HFFc6 (cell line): ENCODE data around the gene TMEM106A. TPM values are rescaled to one million over a fixed set of nuclear protein-coding genes. Genes with fewer than 3 reads are reported as not detected.
"Not testable (repeated sequence)": the region's sequence is repeated elsewhere in the genome, so short reads cannot be mapped to it uniquely, and the experiment has no call there.

Experiments used
- DNase-seq: peaks from one replicate; pipeline ENCODE4 v3.0.0-alpha.2; 2018
- H3K27ac Mint-ChIP-seq: 2 replicates; pipeline ENCODE4 v1.8.0; 2020; ENCODE audit warnings: mild to moderate bottlenecking, mixed read lengths
- H3K27me3 Mint-ChIP-seq: 2 replicates; pipeline ENCODE4 v1.8.0; 2021; ENCODE audit warnings: mild to moderate bottlenecking, moderate library complexity, mixed read lengths; ENCODE audit not compliant: insufficient read depth
- H3K36me3 Mint-ChIP-seq: 2 replicates; pipeline ENCODE4 v1.8.0; 2021; ENCODE audit warnings: low read depth, mixed read lengths
- H3K4me1 Mint-ChIP-seq: 2 replicates; pipeline ENCODE4 v1.8.0; 2020; ENCODE audit warnings: low read depth, mixed read lengths
- H3K4me3 Mint-ChIP-seq: 2 replicates; pipeline ENCODE4 v1.8.0; 2020; ENCODE audit warnings: mild to moderate bottlenecking, moderate library complexity, mixed read lengths
- H3K9me3 Mint-ChIP-seq: 2 replicates; pipeline ENCODE4 v1.8.0; 2020; ENCODE audit warnings: mild to moderate bottlenecking, mixed read lengths
- CTCF ChIP-seq: fragments of 200-600 bp; sonication (generic); IDR thresholded peaks from 2 replicates; pipeline ENCODE4 v1.5.0; 2021; ENCODE audit warnings: antibody characterized with exemption, mild to moderate bottlenecking
- total RNA-seq, 6 experiments: library from RNA; stranded (reverse); fragmentation: NEBNext Ultra II Directional; extraction: Animal tissue kit (Norgen Biotek cat#: 25700); gene quantifications; 2 replicates in 1 of 6; 3 replicates in 5 of 6; pipeline ENCODE4 v1.2.3, GENCODE V29; 2021

Gene TMEM106A
- total RNA-seq, 6 experiments from 2014 or later: 12.0 to 17.5 (median 15.5) TPM

GRCh38 chr17:43193251-43193650 is 18.4 kb upstream of the TMEM106A start:
- no peak for DNase-seq
- H3K36me3 Mint-ChIP-seq: peaks cover 45% of the 10 kb centered on the region
- H3K4me1 Mint-ChIP-seq: no peaks in the 10 kb centered on the region
- no peaks in the 10 kb centered on the region for H3K9me3 Mint-ChIP-seq
- H3K27me3 Mint-ChIP-seq: peaks cover 2% of the 10 kb centered on the region; the same call in 1 of the 2 replicates
- no peak overlapping the region for H3K27ac Mint-ChIP-seq
- no peak for TF ChIP-seq CTCF
- no peak overlapping the region for H3K4me3 Mint-ChIP-seq

- H3K27ac Mint-ChIP-seq: no peak overlapping the region
- no peak overlapping the region for H3K4me3 Mint-ChIP-seq
- H3K4me1 Mint-ChIP-seq: no peaks in the 10 kb centered on the region
- no peak for TF ChIP-seq CTCF
- DNase-seq: no peak
- peaks cover 39% of the 10 kb centered on the region; the same call in 1 of the 2 replicates for H3K36me3 Mint-ChIP-seq
- H3K27me3 Mint-ChIP-seq: no peaks in the 10 kb centered on the region
- no peaks in the 10 kb centered on the region for H3K9me3 Mint-ChIP-seq
Measured at GRCh38 chr17:43199633-43200032, 12.0 kb upstream of the TMEM106A start.

- Mint-ChIP-seq H3K27ac (no peak overlapping the region), H3K4me1 (no peaks in the 10 kb centered on the region), H3K36me3 (peaks cover 37% of the 10 kb centered on the region; the same call in 1 of the 2 replicates), H3K27me3 (no peaks in the 10 kb centered on the region), H3K4me3 (no peak overlapping the region), H3K9me3 (no peaks in the 10 kb centered on the region)
- no peak for TF ChIP-seq CTCF
- DNase-seq: no peak
Measured at GRCh38 chr17:43200127-43200526, 11.5 kb upstream of the TMEM106A start.

GRCh38 chr17:43203013-43203412 is 8.7 kb upstream of the TMEM106A start:
- not testable (repeated sequence) for DNase-seq, H3K4me1 Mint-ChIP-seq, H3K4me3 Mint-ChIP-seq, H3K9me3 Mint-ChIP-seq, H3K27ac Mint-ChIP-seq, H3K27me3 Mint-ChIP-seq
- H3K36me3 Mint-ChIP-seq: peaks cover 42% of the 10 kb centered on the region

- Mint-ChIP-seq H3K4me3 (peak overlapping the region; percentile 94), H3K4me1 (peaks cover 42% of the 10 kb centered on the region), H3K27me3 (no peaks in the 10 kb centered on the region; the same call in 1 of the 2 replicates), H3K36me3 (peaks cover 39% of the 10 kb centered on the region), H3K27ac (peak overlapping the region; percentile 93), H3K9me3 (no peaks in the 10 kb centered on the region)
- no peak for TF ChIP-seq CTCF
- no peak for DNase-seq
Measured at GRCh38 chr17:43210576-43210975, 1.1 kb upstream of the TMEM106A start.

- Mint-ChIP-seq H3K9me3 (no peaks in the 10 kb centered on the region), H3K27me3 (no peaks in the 10 kb centered on the region; the same call in 1 of the 2 replicates), H3K27ac (peak overlapping the region; percentile 93), H3K4me1 (peaks cover 42% of the 10 kb centered on the region), H3K4me3 (peak overlapping the region; percentile 94), H3K36me3 (peaks cover 41% of the 10 kb centered on the region)
- TF ChIP-seq CTCF: no peak
- no peak for DNase-seq
Measured at GRCh38 chr17:43211123-43211479, 574 bp upstream of the TMEM106A start.
